GM12878 (cell line): Measurements from ENCODE around the gene CRACDL. TPM values are rescaled to one million over a fixed set of nuclear protein-coding genes. Genes with fewer than 3 reads are reported as not detected.

Experiments
- ATAC-seq: fragments of 200-7000 bp; cut with Tn5 transposase; 3 replicates; pipeline ENCODE4 v1.9.1; 2020; ENCODE audit warnings: mild to moderate bottlenecking, moderate library complexity
- BruUV-seq: library from RNA; stranded (reverse); fragments of 400-500 nt; replicated peaks from 2 replicates; lab custom pipeline; 2021; lab: Mats Ljungman, UMichigan
- CTCF ChIA-PET: fragments of 300-600 bp; sonication (Branson Sonifier 250); formaldehyde crosslinking; extraction: SDS; loops from one replicate; lab custom pipeline; 2021; ENCODE audit warnings: inconsistent platforms; lab: Yijun Ruan, JAX
- POLR2A ChIA-PET: fragments of 350-600 bp; formaldehyde crosslinking; extraction: SDS; loops from one replicate; lab custom pipeline; 2021; ENCODE audit warnings: inconsistent platforms; lab: Charles Lee
- RAD21 ChIA-PET: fragments of 300-600 bp; sonication (Branson Sonifier 250); formaldehyde crosslinking; loops from one replicate; lab custom pipeline; 2023; ENCODE audit warnings: antibody characterized with exemption; ENCODE audit not compliant: unreplicated experiment; lab: Charles Lee
- SMC1A ChIA-PET: fragments of 300-600 bp; sonication (Branson Sonifier 250); formaldehyde crosslinking; loops from one replicate; lab custom pipeline; 2023; ENCODE audit not compliant: unreplicated experiment, uncharacterized antibody; lab: Charles Lee
- DNase-seq: peaks from one replicate; pipeline ENCODE4 v3.0.0-alpha.2; 2011; ENCODE audit warnings: low read depth, low spot score
- FAIRE-seq: peaks from 3 replicates; lab custom pipeline; 2011; peaks lifted over from hg19 to GRCh38; lab: Jason Lieb, UNC
- H2AFZ ChIP-seq: 2 replicates; pipeline ENCODE4 v1.6.0; 2011; ENCODE audit warnings: low read depth, low read length, control low read depth; ENCODE audit not compliant: control insufficient read depth
- H3K27ac ChIP-seq: 2 replicates; pipeline ENCODE4 v1.5.1; 2011; ENCODE audit warnings: control low read depth; ENCODE audit not compliant: control insufficient read depth, insufficient read depth
- H3K27me3 ChIP-seq, 2 experiments: replicated peaks in 1 of 2; 2 replicates each; pipeline versions ENCODE4 v1.6.0 to v1.6.1; 2011; ENCODE audit warnings: low read length in 1 of 2; ENCODE audit not compliant: control insufficient read depth in 2 of 2, insufficient read depth in 2 of 2
- H3K36me3 ChIP-seq, 2 experiments: 2 replicates each; pipeline ENCODE4 v1.5.1; 2011; ENCODE audit warnings: low read length in 1 of 2; ENCODE audit not compliant: control insufficient read depth in 2 of 2, insufficient read depth in 2 of 2
- H3K4me1 ChIP-seq: 2 replicates; pipeline ENCODE4 v1.6.1; 2011; ENCODE audit warnings: mild to moderate bottlenecking, low read length, moderate library complexity, mixed read lengths; ENCODE audit not compliant: control insufficient read depth, insufficient read depth
- H3K4me2 ChIP-seq: 2 replicates; pipeline ENCODE4 v1.6.0; 2011; ENCODE audit warnings: control low read depth; ENCODE audit not compliant: control insufficient read depth, insufficient read depth
- H3K4me3 ChIP-seq: fragments of 200-600 bp; sonication (generic); 2 replicates; pipeline ENCODE4 v1.5.1; 2016
- H3K79me2 ChIP-seq: 2 replicates; pipeline ENCODE4 v1.6.0; 2011; ENCODE audit warnings: low read length; ENCODE audit not compliant: control insufficient read depth, insufficient read depth
- H3K9ac ChIP-seq: 2 replicates; pipeline ENCODE4 v1.8.0; 2011; ENCODE audit warnings: low read length, control low read depth, mixed read lengths; ENCODE audit not compliant: control insufficient read depth, insufficient read depth
- H3K9me3 ChIP-seq: replicated peaks from 3 replicates; pipeline ENCODE4 v1.5.1; 2011; ENCODE audit warnings: mild to moderate bottlenecking, low read length; ENCODE audit not compliant: control insufficient read depth, insufficient read depth
- H4K20me1 ChIP-seq: 2 replicates; pipeline ENCODE4 v1.6.0; 2011; ENCODE audit not compliant: control insufficient read depth, insufficient read depth
- ATF7 ChIP-seq: fragments of 450-650 bp; IDR thresholded peaks from 2 replicates; pipeline ENCODE4 v1.6.1; 2016; ENCODE audit warnings: low read depth, mild to moderate bottlenecking
- BHLHE40 ChIP-seq, 2 experiments: fragments of 450-650 bp in 1 of 2; IDR thresholded peaks; 2 replicates each; pipeline ENCODE4 v1.6.1; 2011 to 2017; ENCODE audit warnings: low read depth in 2 of 2, borderline replicate concordance in 1 of 2, improper control_type of control experiment in 1 of 2, low read length in 1 of 2, mild to moderate bottlenecking in 1 of 2
- BMI1 ChIP-seq: fragments of 450-650 bp; IDR thresholded peaks from 2 replicates; pipeline ENCODE4 v1.6.1; 2016; ENCODE audit warnings: mild to moderate bottlenecking, moderate library complexity, borderline replicate concordance
- CHD2 ChIP-seq: IDR thresholded peaks from 2 replicates; pipeline ENCODE4 v1.6.1; 2011; ENCODE audit warnings: low read depth, low read length, improper control_type of control experiment, borderline replicate concordance
- DPF2 ChIP-seq: fragments of 450-650 bp; IDR thresholded peaks from 2 replicates; pipeline ENCODE4 v1.6.1; 2017; ENCODE audit warnings: mild to moderate bottlenecking
- EP300 ChIP-seq, 2 experiments: fragments of 150-350 bp in 1 of 2; IDR thresholded peaks; 2 replicates each; pipeline ENCODE4 v1.6.1; 2011 to 2012; ENCODE audit warnings: low read depth in 2 of 2, low read length in 2 of 2, borderline replicate concordance in 1 of 2, improper control_type of control experiment in 1 of 2, inconsistent platforms in 1 of 2; ENCODE audit not compliant: control insufficient read depth in 1 of 2
- IKZF1 ChIP-seq: fragments of 450-650 bp; conservative IDR thresholded peaks from 2 replicates; pipeline ENCODE4 v1.6.1; 2017; ENCODE audit warnings: antibody characterized with exemption, mild to moderate bottlenecking
- IKZF2 ChIP-seq, 2 experiments: fragments of 450-650 bp; IDR thresholded peaks; 2 replicates each; pipeline ENCODE4 v1.6.1; 2017; ENCODE audit warnings: mild to moderate bottlenecking in 2 of 2, moderate library complexity in 2 of 2
- MEF2A ChIP-seq: IDR thresholded peaks from 2 replicates; pipeline ENCODE4 v1.6.1; 2011; ENCODE audit warnings: low read depth, mild to moderate bottlenecking, low read length, moderate library complexity; ENCODE audit not compliant: insufficient read depth
- MEF2B ChIP-seq: fragments of 450-650 bp; IDR thresholded peaks from 2 replicates; pipeline ENCODE4 v1.6.1; 2018; ENCODE audit warnings: mild to moderate bottlenecking, moderate library complexity; ENCODE audit not compliant: partially characterized antibody, poor library complexity, severe bottlenecking
- MTA2 ChIP-seq: fragments of 450-650 bp; IDR thresholded peaks from 2 replicates; pipeline ENCODE4 v1.6.1; 2016; ENCODE audit warnings: low read depth, mild to moderate bottlenecking, moderate library complexity
- NBN ChIP-seq: fragments of 450-650 bp; IDR thresholded peaks from 2 replicates; pipeline ENCODE4 v1.6.1; 2016
- RAD51 ChIP-seq: fragments of 450-650 bp; IDR thresholded peaks from 2 replicates; pipeline ENCODE4 v1.6.1; 2016; ENCODE audit warnings: moderate library complexity, mild to moderate bottlenecking, inconsistent platforms
- RFX5 ChIP-seq: IDR thresholded peaks from 2 replicates; pipeline ENCODE4 v1.6.1; 2011; ENCODE audit warnings: low read depth, low read length, improper control_type of control experiment
- TARDBP ChIP-seq: IDR thresholded peaks from 2 replicates; pipeline ENCODE4 v1.6.1; 2016; ENCODE audit warnings: borderline replicate concordance
- TBL1XR1 ChIP-seq: IDR thresholded peaks from 2 replicates; pipeline ENCODE4 v1.6.1; 2012; ENCODE audit warnings: low read depth, low read length, improper control_type of control experiment
- WGBS: methylation state at CpG from one replicate; pipeline ENCODE4 v1.1.6; 2016; ENCODE audit warnings: low lambda C conversion rate; ENCODE audit not compliant: insufficient replicate concordance, insufficient coverage; ENCODE audit errors: missing lambda C conversion rate; 5-methylcytosine and 5-hydroxymethylcytosine counted together
- in situ Hi-C: fragments of 300-500 bp; cut with MboI; formaldehyde crosslinking; loops from 9 replicates; pipeline ENCODE4 v1.14.3; 2018; ENCODE audit warnings: mixed read lengths
- intact Hi-C: fragments of 100-400 bp; cut with micrococcal nuclease; formaldehyde crosslinking; loops from one replicate; pipeline ENCODE4 v1.14.2; 2022; ENCODE audit not compliant: unreplicated experiment
- polyA plus RNA-seq, 11 experiments: library from polyadenylated mRNA; depleted of rRNA in 4 of 11; unstranded in 6 of 11; stranded (reverse) in 5 of 11; fragments of >200 nt; fragmentation: Nextera tagmentation in 4 of 11; fragmentation: Illumina TruSeq in 1 of 11; extraction: Ambion mirVana in 4 of 11; extraction: Trizol in 1 of 11; gene quantifications; 1 replicate in 1 of 11; 2 replicates in 10 of 11; pipeline versions ENCODE4 v1.2.1 to v1.2.3, GENCODE V29; 2011 to 2016; ENCODE audit warnings: inconsistent platforms in 2 of 11, missing spikeins in 2 of 11, low read depth in 1 of 11
- total RNA-seq, 4 experiments: library from RNA; depleted of rRNA in 3 of 4; stranded (reverse); fragments of >200 nt in 3 of 4; fragmentation: Illumina TruSeq in 1 of 4; extraction: Trizol in 1 of 4; gene quantifications; 2 replicates each; pipeline versions ENCODE4 v1.2.1 to v1.2.3, GENCODE V29; 2013 to 2021
- TF ChIP-seq, protein P1 (sequence below): fragments of 450-650 bp; IDR thresholded peaks from 2 replicates; pipeline ENCODE4 v1.6.1; 2017; ENCODE audit warnings: mild to moderate bottlenecking, moderate library complexity
- TF ChIP-seq, protein P2 (sequence below): fragments of 450-650 bp; IDR thresholded peaks from 2 replicates; pipeline ENCODE4 v1.6.1; 2016; ENCODE audit warnings: mild to moderate bottlenecking

CRACDL gene
- total and polyA plus RNA-seq, 10 of the 15 experiments (the other 5 are each of a cell fraction or from before 2014, with no cell fraction given): 0.03 to 0.72 (median 0.14) TPM

DNA sequence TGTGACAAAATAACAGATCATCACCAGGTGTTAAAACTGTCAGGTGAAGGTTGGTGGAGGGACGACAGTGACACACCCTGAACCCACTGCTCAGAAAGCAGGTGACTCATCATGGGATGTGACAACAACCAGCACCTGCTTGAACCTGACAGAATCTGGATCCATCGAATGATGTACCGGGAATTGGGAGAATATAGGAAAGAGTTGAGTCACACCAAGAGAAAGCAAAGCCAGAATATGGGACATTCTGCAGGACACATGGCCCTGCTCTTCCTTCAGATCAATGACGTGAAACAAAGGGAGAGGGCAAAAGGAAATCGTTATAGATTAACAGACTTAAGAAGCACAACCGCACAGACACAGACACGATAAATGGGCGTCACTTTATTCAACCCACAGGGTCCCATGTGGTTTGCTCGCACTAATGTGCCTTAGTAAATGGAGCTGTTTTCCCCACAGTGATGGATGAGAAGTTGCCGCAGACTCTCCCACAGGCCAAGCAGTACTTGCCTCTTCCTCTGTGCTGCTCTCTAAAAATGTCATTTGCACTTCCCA is 100.1 kb downstream of the CRACDL start:
- Histone ChIP-seq H3K9ac (no peak overlapping the region), H3K9me3 (no peaks in the 10 kb centered on the region), H2AFZ (no peak overlapping the region), H3K27me3 (no peaks in the 10 kb centered on the region), H3K4me2 (no peak overlapping the region), H4K20me1 (no peaks in the 10 kb centered on the region), H3K4me3 (no peak overlapping the region), H3K36me3 (no peaks in the 10 kb centered on the region), H3K79me2 (no peaks in the 10 kb centered on the region), H3K27ac (no peak overlapping the region), H3K4me1 (no peaks in the 10 kb centered on the region)
- 12% methylated on average over 10 of the region's 10 CpGs for WGBS
- no peak for FAIRE-seq
- peak; percentile 4 for DNase-seq
- in situ Hi-C loops: loop anchor here (5.0 to 10.0 kb wide), 2 partner anchors 189 to 421 kb away; no protein-coding TSS in a partner anchor
- CTCF ChIA-PET: interaction anchor here (0.6 to 11.5 kb wide), 8 partner anchors 12 to 407 kb away, joined by 3 to 124 read pairs (median 4); no protein-coding TSS in a partner anchor
- intact Hi-C loops: loop anchor here (2.0 to 5.0 kb wide), 3 partner anchors 64 to 424 kb away; partner anchors contain the start of gene MGAT4A
- no TSS peak for BruUV-seq
- RAD21 ChIA-PET: interaction anchor here (0.8 to 4.7 kb wide), 4 partner anchors 72 to 202 kb away, joined by 3 to 60 read pairs (median 7); partner anchors contain the start of gene MGAT4A
- ATAC-seq: peak; percentile 85
- SMC1A ChIA-PET: interaction anchor here (0.6 to 4.3 kb wide), 12 partner anchors 32 to 202 kb away, joined by 3 to 51 read pairs (median 3); no protein-coding TSS in a partner anchor
- POLR2A ChIA-PET: no interaction called here
- TF ChIP-seq MTA2 (peak; percentile 69), ATF7 (peak; percentile 61), MEF2A (no peak), NBN (peak; percentile 58; the same call in 1 of the 2 replicates), DPF2 (peak; percentile 52; the same call in 1 of the 2 replicates), BHLHE40 (IDR thresholded peaks at IDR 0.05; ENCODE audit: borderline replicate concordance in 1 of 2, low read depth in 2 of 2, low read length in 1 of 2) (peak in 1 of 2 experiments; percentile 45; a peak in 1 of 4 replicates), TBL1XR1 (no peak), IKZF1 (peak; percentile 77), MEF2B (peak; percentile 75), RAD51 (peak; percentile 34; the same call in 1 of the 2 replicates), BMI1 (0 out of 2 replicates have a peak, but pooled peaks have one; percentile 13), CHD2 (0 out of 2 replicates have a peak, but pooled peaks have one; percentile 14), RFX5 (no peak), TARDBP (no peak), IKZF2 (IDR thresholded peaks at IDR 0.05) (peak; percentile 71 to 75; a peak in 3 of 4 replicates), EP300 (IDR thresholded peaks at IDR 0.05; ENCODE audit: borderline replicate concordance in 1 of 2, control insufficient read depth in 1 of 2, low read depth in 2 of 2, low read length in 2 of 2) (peak in 1 of 2 experiments; percentile 68; a peak in 1 of 4 replicates)
- TF ChIP-seq, protein P1, sequence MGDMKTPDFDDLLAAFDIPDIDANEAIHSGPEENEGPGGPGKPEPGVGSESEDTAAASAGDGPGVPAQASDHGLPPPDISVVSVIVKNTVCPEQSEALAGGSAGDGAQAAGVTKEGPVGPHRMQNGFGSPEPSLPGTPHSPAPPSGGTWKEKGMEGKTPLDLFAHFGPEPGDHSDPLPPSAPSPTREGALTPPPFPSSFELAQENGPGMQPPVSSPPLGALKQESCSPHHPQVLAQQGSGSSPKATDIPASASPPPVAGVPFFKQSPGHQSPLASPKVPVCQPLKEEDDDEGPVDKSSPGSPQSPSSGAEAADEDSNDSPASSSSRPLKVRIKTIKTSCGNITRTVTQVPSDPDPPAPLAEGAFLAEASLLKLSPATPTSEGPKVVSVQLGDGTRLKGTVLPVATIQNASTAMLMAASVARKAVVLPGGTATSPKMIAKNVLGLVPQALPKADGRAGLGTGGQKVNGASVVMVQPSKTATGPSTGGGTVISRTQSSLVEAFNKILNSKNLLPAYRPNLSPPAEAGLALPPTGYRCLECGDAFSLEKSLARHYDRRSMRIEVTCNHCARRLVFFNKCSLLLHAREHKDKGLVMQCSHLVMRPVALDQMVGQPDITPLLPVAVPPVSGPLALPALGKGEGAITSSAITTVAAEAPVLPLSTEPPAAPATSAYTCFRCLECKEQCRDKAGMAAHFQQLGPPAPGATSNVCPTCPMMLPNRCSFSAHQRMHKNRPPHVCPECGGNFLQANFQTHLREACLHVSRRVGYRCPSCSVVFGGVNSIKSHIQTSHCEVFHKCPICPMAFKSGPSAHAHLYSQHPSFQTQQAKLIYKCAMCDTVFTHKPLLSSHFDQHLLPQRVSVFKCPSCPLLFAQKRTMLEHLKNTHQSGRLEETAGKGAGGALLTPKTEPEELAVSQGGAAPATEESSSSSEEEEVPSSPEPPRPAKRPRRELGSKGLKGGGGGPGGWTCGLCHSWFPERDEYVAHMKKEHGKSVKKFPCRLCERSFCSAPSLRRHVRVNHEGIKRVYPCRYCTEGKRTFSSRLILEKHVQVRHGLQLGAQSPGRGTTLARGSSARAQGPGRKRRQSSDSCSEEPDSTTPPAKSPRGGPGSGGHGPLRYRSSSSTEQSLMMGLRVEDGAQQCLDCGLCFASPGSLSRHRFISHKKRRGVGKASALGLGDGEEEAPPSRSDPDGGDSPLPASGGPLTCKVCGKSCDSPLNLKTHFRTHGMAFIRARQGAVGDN: peak; percentile 58; the same call in 1 of the 2 replicates
- TF ChIP-seq, protein P2, sequence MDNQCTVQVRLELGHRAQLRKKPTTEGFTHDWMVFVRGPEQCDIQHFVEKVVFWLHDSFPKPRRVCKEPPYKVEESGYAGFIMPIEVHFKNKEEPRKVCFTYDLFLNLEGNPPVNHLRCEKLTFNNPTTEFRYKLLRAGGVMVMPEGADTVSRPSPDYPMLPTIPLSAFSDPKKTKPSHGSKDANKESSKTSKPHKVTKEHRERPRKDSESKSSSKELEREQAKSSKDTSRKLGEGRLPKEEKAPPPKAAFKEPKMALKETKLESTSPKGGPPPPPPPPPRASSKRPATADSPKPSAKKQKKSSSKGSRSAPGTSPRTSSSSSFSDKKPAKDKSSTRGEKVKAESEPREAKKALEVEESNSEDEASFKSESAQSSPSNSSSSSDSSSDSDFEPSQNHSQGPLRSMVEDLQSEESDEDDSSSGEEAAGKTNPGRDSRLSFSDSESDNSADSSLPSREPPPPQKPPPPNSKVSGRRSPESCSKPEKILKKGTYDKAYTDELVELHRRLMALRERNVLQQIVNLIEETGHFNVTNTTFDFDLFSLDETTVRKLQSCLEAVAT: peak; percentile 34; the same call in 1 of the 2 replicates
